WTC11 (cell line): Measurements from ENCODE around the gene ZKSCAN1.

ENCODE experiments used
- ATF6 ChIP-seq: sonication (generic); formaldehyde crosslinking; IDR thresholded peaks from 2 replicates; pipeline ENCODE4 v1.8.1; 2023; ENCODE audit warnings: mild to moderate bottlenecking, missing genetic modification reagents
- CTCF ChIP-seq: fragments of 200-600 bp; IDR thresholded peaks from 2 replicates; pipeline ENCODE4 v1.8.0; 2022; ENCODE audit warnings: antibody characterized with exemption
- ZNF317 ChIP-seq: sonication (generic); formaldehyde crosslinking; IDR thresholded peaks from 2 replicates; pipeline ENCODE4 v1.8.1; 2023; ENCODE audit warnings: low read depth, mild to moderate bottlenecking, moderate library complexity, missing genetic modification reagents, borderline replicate concordance

DNA sequence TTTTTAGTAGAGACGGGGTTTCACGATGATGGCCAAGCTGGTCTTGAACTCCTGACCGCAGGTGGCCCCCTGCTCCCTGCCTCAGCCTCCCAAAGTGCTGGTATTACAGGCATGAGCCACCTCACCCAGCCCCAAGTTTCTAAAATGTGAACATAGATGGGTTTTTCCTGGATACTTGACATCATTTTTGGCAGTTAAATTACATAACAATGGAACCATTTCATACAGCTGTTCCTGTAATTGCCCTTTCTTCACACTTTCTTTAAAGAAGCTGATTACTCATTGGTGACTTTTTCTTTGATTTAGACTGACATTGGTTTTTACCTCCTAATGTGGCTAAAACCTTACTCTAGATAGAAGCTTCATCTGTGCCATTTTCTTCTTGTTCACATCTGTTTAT is 5.9 kb downstream of the ZKSCAN1 start:
- no peak for TF ChIP-seq CTCF
- TF ChIP-seq ZNF317 (CRISPR knock-in tag): no peak
- no peak for TF ChIP-seq ATF6 (CRISPR knock-in tag)
